ENCODE data around the gene VTI1A. TPM values are rescaled to one million over a fixed set of nuclear protein-coding genes. Genes with fewer than 3 reads are reported as not detected.

Gene VTI1A
- total and polyA plus RNA-seq, 9 donors = 7.8 to 48.2 (median 20.0) TPM

GRCh38 chr10:112442063-112442462 is 5.0 kb upstream of the VTI1A start:
- no peak overlapping the region for H3K4me3 ChIP-seq
- no peaks in the 10 kb centered on the region for H3K9me3 ChIP-seq
- H3K36me3 ChIP-seq = no peaks in the 10 kb centered on the region
- intact Hi-C loops (cut with DNase I) = loop anchor here in 1 of 4 donors (10.0 kb wide), 1 partner anchor 257 kb away; the partner anchor contains the start of gene GPAM
- WGBS, 3 donors = 30 to 44% (median 42%) methylated on average over 3 of the region's 3 CpGs
- DNase-seq = no peak
- H3K27ac ChIP-seq = no peak overlapping the region
- H3K4me1 ChIP-seq (ENCODE audit: insufficient read depth) = peaks cover 4% of the 10 kb centered on the region
- H3K27me3 ChIP-seq = no peaks in the 10 kb centered on the region
- TF ChIP-seq POLR2A (IDR thresholded peaks at IDR 0.05) (no peak), EP300 (IDR thresholded peaks at IDR 0.05) (no peak)
- TF ChIP-seq, protein P1, sequence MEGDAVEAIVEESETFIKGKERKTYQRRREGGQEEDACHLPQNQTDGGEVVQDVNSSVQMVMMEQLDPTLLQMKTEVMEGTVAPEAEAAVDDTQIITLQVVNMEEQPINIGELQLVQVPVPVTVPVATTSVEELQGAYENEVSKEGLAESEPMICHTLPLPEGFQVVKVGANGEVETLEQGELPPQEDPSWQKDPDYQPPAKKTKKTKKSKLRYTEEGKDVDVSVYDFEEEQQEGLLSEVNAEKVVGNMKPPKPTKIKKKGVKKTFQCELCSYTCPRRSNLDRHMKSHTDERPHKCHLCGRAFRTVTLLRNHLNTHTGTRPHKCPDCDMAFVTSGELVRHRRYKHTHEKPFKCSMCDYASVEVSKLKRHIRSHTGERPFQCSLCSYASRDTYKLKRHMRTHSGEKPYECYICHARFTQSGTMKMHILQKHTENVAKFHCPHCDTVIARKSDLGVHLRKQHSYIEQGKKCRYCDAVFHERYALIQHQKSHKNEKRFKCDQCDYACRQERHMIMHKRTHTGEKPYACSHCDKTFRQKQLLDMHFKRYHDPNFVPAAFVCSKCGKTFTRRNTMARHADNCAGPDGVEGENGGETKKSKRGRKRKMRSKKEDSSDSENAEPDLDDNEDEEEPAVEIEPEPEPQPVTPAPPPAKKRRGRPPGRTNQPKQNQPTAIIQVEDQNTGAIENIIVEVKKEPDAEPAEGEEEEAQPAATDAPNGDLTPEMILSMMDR (IDR thresholded peaks at IDR 0.05) = no peak

- intact Hi-C loops (cut with DNase I) = loop anchor here in 1 of 4 donors (10.0 kb wide), 1 partner anchor 261 kb away; the partner anchor contains the start of gene GPAM
- peak overlapping the region; percentile 53 to 82 for H3K27ac ChIP-seq
These were observed 760 bp upstream of the VTI1A start for GRCh38 chr10:112446055-112446854.

GRCh38 chr10:112447620-112447928 is 559 bp downstream of the VTI1A start:
- intact Hi-C loops (cut with DNase I) = loop anchor here in 1 of 4 donors (10.0 kb wide), 1 partner anchor 263 kb away; the partner anchor contains the start of gene GPAM
- peaks cover 5% of the 10 kb centered on the region for H3K4me1 ChIP-seq (ENCODE audit: insufficient read depth)
- 3 to 4% (median 3%) methylated on average over 10 of the region's 10 CpGs for WGBS, 3 donors

More at GRCh38 chr10:112446055-112446854, 760 bp upstream of the VTI1A start:
- Histone ChIP-seq H3K27me3 (no peaks in the 10 kb centered on the region), H3K4me3 (peak overlapping the region; percentile 84), H3K4me1 (ENCODE audit: insufficient read depth) (peaks cover 5% of the 10 kb centered on the region), H3K36me3 (no peaks in the 10 kb centered on the region), H3K9me3 (no peaks in the 10 kb centered on the region)
- no peak for TF ChIP-seq EP300 (IDR thresholded peaks at IDR 0.05)
- TF ChIP-seq POLR2A (IDR thresholded peaks at IDR 0.05) = no peak
- TF ChIP-seq, protein P1 (IDR thresholded peaks at IDR 0.05) = peak in 1 of 3 donors; percentile 8
- DNase-seq = no peak
- WGBS, 3 donors = 4 to 7% (median 5%) methylated on average over 20 of the region's 20 CpGs

GRCh38 chr10:112448888-112449287 is 1.9 kb downstream of the VTI1A start:
- DNase-seq = no peak
- TF ChIP-seq POLR2A (IDR thresholded peaks at IDR 0.05) = no peak
- TF ChIP-seq EP300 (IDR thresholded peaks at IDR 0.05) = no peak
- Histone ChIP-seq H3K27ac (no peak overlapping the region), H3K4me1 (ENCODE audit: insufficient read depth) (peaks cover 5% of the 10 kb centered on the region), H3K27me3 (no peaks in the 10 kb centered on the region), H3K4me3 (no peak overlapping the region), H3K36me3 (no peaks in the 10 kb centered on the region), H3K9me3 (no peaks in the 10 kb centered on the region)
- 77 to 82% (median 80%) methylated on average over 4 of the region's 4 CpGs for WGBS, 3 donors
- intact Hi-C loops (cut with DNase I) = loop anchor here in 1 of 4 donors (10.0 kb wide), 1 partner anchor 264 kb away; the partner anchor contains the start of gene GPAM

More at GRCh38 chr10:112447620-112447928, 559 bp downstream of the VTI1A start:
- no peak for DNase-seq
- TF ChIP-seq EP300 (IDR thresholded peaks at IDR 0.05) = no peak
- TF ChIP-seq, protein P1 (IDR thresholded peaks at IDR 0.05) = no peak
- TF ChIP-seq POLR2A (IDR thresholded peaks at IDR 0.05) = no peak
- Histone ChIP-seq H3K4me3 (peak overlapping the region; percentile 84), H3K27me3 (no peaks in the 10 kb centered on the region), H3K36me3 (no peaks in the 10 kb centered on the region), H3K9me3 (no peaks in the 10 kb centered on the region), H3K27ac (no peak overlapping the region)

All from ovary (tissue), 9 donors.